OCI-LY1 (cell line): ENCODE data around the gene IFNL3.

Source experiments
- H2AFZ ChIP-seq: fragments of 200-600 bp; sonication (generic), shearing (Covaris generic); 2 replicates; pipeline ENCODE4 v1.6.0; 2014; ENCODE audit warnings: antibody characterized with exemption, mild to moderate bottlenecking, low read length
- H3F3A ChIP-seq: fragments of 200-600 bp; sonication (generic), shearing (Covaris generic); 2 replicates; pipeline ENCODE4 v1.6.0; 2014; ENCODE audit warnings: mild to moderate bottlenecking, antibody characterized with exemption, low read length, moderate library complexity; ENCODE audit not compliant: insufficient read depth
- H3K27ac ChIP-seq: fragments of 200-600 bp; sonication (generic); 2 replicates; pipeline ENCODE4 v1.5.1; 2014; ENCODE audit warnings: low read length, mixed run types, mild to moderate bottlenecking, low read depth; ENCODE audit not compliant: poor library complexity, severe bottlenecking
- H3K27me3 ChIP-seq: fragments of 200-600 bp; sonication (generic); 2 replicates; pipeline ENCODE4 v1.6.0; 2014; ENCODE audit warnings: antibody characterized with exemption, mild to moderate bottlenecking, low read length, moderate library complexity; ENCODE audit not compliant: insufficient read depth
- H3K36me3 ChIP-seq: fragments of 200-600 bp; sonication (generic); 2 replicates; pipeline ENCODE4 v1.6.1; 2014; ENCODE audit warnings: mild to moderate bottlenecking, antibody characterized with exemption, low read length, moderate library complexity, mixed read lengths; ENCODE audit not compliant: insufficient read depth
- H3K4me1 ChIP-seq: fragments of 200-600 bp; sonication (generic); 2 replicates; pipeline ENCODE4 v1.5.1; 2014; ENCODE audit warnings: mild to moderate bottlenecking, low read length, moderate library complexity; ENCODE audit not compliant: insufficient read depth, severe bottlenecking
- H3K4me2 ChIP-seq: fragments of 200-600 bp; sonication (generic), shearing (Covaris generic); 2 replicates; pipeline ENCODE4 v1.6.1; 2014; ENCODE audit warnings: low read length
- H3K4me3 ChIP-seq: fragments of 200-600 bp; sonication (generic); 2 replicates; pipeline ENCODE4 v1.5.1; 2014; ENCODE audit warnings: low read length, low read depth, mild to moderate bottlenecking, mixed read lengths; ENCODE audit not compliant: poor library complexity, severe bottlenecking
- H3K79me2 ChIP-seq: fragments of 200-600 bp; shearing (Covaris generic); 2 replicates; pipeline ENCODE4 v1.6.1; 2016; ENCODE audit warnings: mixed run types, low read length, mixed read lengths; ENCODE audit not compliant: insufficient read depth
- H3K9ac ChIP-seq: fragments of 200-600 bp; sonication (generic), shearing (Covaris generic); 2 replicates; pipeline ENCODE4 v1.6.1; 2014; ENCODE audit warnings: mild to moderate bottlenecking, low read length, mixed read lengths
- H3K9me2 ChIP-seq: fragments of 200-600 bp; sonication (generic), shearing (Covaris generic); 2 replicates; pipeline ENCODE4 v1.6.1; 2014; ENCODE audit warnings: low read depth, mild to moderate bottlenecking, low read length, mixed read lengths
- H3K9me3 ChIP-seq: fragments of 200-600 bp; shearing (Covaris generic); 2 replicates; pipeline ENCODE4 v1.6.1; 2014; ENCODE audit warnings: low read length, mixed read lengths
- H4K20me1 ChIP-seq: fragments of 200-600 bp; sonication (generic), shearing (Covaris generic); 2 replicates; pipeline ENCODE4 v1.6.0; 2016; ENCODE audit warnings: mild to moderate bottlenecking, low read length; ENCODE audit not compliant: insufficient read depth
- EZH2 ChIP-seq: fragments of 200-600 bp; sonication (generic), shearing (Covaris generic); IDR thresholded peaks from 2 replicates; pipeline ENCODE4 v1.8.0; 2017; ENCODE audit warnings: borderline replicate concordance, mixed run types, mild to moderate bottlenecking, antibody characterized with exemption, low read length, moderate library complexity, mixed read lengths
- TF ChIP-seq, protein P1 (sequence below): fragments of 200-600 bp; sonication (generic), shearing (Covaris generic); IDR thresholded peaks from 2 replicates; pipeline ENCODE4 v1.5.1; 2017; ENCODE audit warnings: mild to moderate bottlenecking, antibody characterized with exemption, low read length, moderate library complexity, mixed read lengths

Gene IFNL3

GRCh38 chr19:39194832-39195542 is 49.8 kb downstream of the IFNL3 start:
- Histone ChIP-seq H3F3A (no peaks in the 10 kb centered on the region), H3K79me2 (no peaks in the 10 kb centered on the region), H3K36me3 (no peaks in the 10 kb centered on the region), H3K4me2 (no peak overlapping the region), H3K9me2 (no peaks in the 10 kb centered on the region), H3K9ac (no peak overlapping the region), H3K4me1 (no peaks in the 10 kb centered on the region), H4K20me1 (no peaks in the 10 kb centered on the region), H2AFZ (no peak overlapping the region), H3K4me3 (no peak overlapping the region), H3K9me3 (no peaks in the 10 kb centered on the region), H3K27ac (no peak overlapping the region), H3K27me3 (no peaks in the 10 kb centered on the region)
- no peak for TF ChIP-seq EZH2
- TF ChIP-seq, protein P1, sequence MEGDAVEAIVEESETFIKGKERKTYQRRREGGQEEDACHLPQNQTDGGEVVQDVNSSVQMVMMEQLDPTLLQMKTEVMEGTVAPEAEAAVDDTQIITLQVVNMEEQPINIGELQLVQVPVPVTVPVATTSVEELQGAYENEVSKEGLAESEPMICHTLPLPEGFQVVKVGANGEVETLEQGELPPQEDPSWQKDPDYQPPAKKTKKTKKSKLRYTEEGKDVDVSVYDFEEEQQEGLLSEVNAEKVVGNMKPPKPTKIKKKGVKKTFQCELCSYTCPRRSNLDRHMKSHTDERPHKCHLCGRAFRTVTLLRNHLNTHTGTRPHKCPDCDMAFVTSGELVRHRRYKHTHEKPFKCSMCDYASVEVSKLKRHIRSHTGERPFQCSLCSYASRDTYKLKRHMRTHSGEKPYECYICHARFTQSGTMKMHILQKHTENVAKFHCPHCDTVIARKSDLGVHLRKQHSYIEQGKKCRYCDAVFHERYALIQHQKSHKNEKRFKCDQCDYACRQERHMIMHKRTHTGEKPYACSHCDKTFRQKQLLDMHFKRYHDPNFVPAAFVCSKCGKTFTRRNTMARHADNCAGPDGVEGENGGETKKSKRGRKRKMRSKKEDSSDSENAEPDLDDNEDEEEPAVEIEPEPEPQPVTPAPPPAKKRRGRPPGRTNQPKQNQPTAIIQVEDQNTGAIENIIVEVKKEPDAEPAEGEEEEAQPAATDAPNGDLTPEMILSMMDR, result no peak

DNA sequence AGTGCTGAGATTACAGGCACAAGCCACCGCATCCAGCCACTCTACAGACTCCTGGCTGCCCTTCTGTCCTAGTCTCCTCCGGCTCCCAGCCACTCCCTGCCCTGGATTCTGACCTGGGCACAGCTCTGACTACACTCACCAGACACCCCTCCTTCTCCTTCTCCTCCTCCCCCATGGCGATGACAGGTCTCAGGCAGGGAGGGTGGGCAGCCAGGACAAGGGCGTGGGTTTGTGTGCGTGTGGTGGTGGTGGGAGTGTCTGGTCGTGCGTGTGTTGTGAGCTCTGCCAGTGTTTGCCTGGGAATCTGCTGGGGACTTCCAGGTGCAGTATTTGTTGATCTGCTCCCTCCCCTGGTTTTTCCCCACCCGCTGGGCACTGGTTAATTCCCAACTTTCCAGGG is 51.0 kb downstream of the IFNL3 start:
- H2AFZ ChIP-seq, result no peak overlapping the region
- TF ChIP-seq, protein P1, result no peak
- no peak for TF ChIP-seq EZH2
- no peak overlapping the region for H3K9ac ChIP-seq
- no peaks in the 10 kb centered on the region for H3K9me2 ChIP-seq
- no peaks in the 10 kb centered on the region for H3K27me3 ChIP-seq
- H4K20me1 ChIP-seq, result no peaks in the 10 kb centered on the region
- no peak overlapping the region for H3K27ac ChIP-seq
- no peaks in the 10 kb centered on the region for H3F3A ChIP-seq
- H3K36me3 ChIP-seq, result no peaks in the 10 kb centered on the region
- H3K4me1 ChIP-seq, result no peaks in the 10 kb centered on the region
- no peaks in the 10 kb centered on the region for H3K79me2 ChIP-seq
- H3K4me3 ChIP-seq, result no peak overlapping the region
- H3K4me2 ChIP-seq, result no peak overlapping the region
- H3K9me3 ChIP-seq, result no peaks in the 10 kb centered on the region
